ENCODE measurements around the gene CYBRD1.
A peak's percentile ranks its signal among the peaks of the same experiment; 100 is the strongest.
"Not testable (repeated sequence)": the region's sequence is repeated elsewhere in the genome, so short reads cannot be mapped to it uniquely, and the experiment has no call there.

The CYBRD1 gene

GRCh38 chr2:171522052-171522787 lies at the start of gene CYBRD1:
CYBRD1 (plus strand) TSS chr2:171522474; CDS start chr2:171522546, 72 bp downstream.
- DNase-seq: peak; percentile 92

- DNase-seq: no peak
Observed at GRCh38 chr2:171475979-171476378, 46.3 kb upstream of the CYBRD1 start.

GRCh38 chr2:171478345-171478744 lies 43.9 kb upstream of the CYBRD1 start:
- no peak for DNase-seq

- no peak for DNase-seq
Observed at GRCh38 chr2:171479154-171479814, 43.0 kb upstream of the CYBRD1 start.

- no peak for DNase-seq
Observed at GRCh38 chr2:171480908-171481307, 41.4 kb upstream of the CYBRD1 start.

- DNase-seq: no peak
Observed at GRCh38 chr2:171482308-171482707, 40.0 kb upstream of the CYBRD1 start.

GRCh38 chr2:171482877-171483276 lies 39.4 kb upstream of the CYBRD1 start:
- DNase-seq: no peak

- DNase-seq: no peak
Observed at GRCh38 chr2:171483793-171484192, 38.5 kb upstream of the CYBRD1 start.

GRCh38 chr2:171485116-171485515 lies 37.2 kb upstream of the CYBRD1 start:
- DNase-seq: no peak

GRCh38 chr2:171487201-171487600 lies 35.1 kb upstream of the CYBRD1 start:
- DNase-seq: no peak

- DNase-seq: no peak
Observed at GRCh38 chr2:171487803-171488259, 34.4 kb upstream of the CYBRD1 start.

GRCh38 chr2:171490577-171490976 lies 31.7 kb upstream of the CYBRD1 start:
- no peak for DNase-seq

GRCh38 chr2:171491292-171491691 lies 31.0 kb upstream of the CYBRD1 start:
- DNase-seq: no peak

- no peak for DNase-seq
Observed at GRCh38 chr2:171492664-171493063, 29.6 kb upstream of the CYBRD1 start.

GRCh38 chr2:171497664-171498063 lies 24.6 kb upstream of the CYBRD1 start:
- not testable (repeated sequence) for DNase-seq

- DNase-seq: no peak
Observed at GRCh38 chr2:171505374-171505773, 16.9 kb upstream of the CYBRD1 start.

GRCh38 chr2:171509945-171510731 lies 12.1 kb upstream of the CYBRD1 start:
- no peak for DNase-seq

GRCh38 chr2:171512014-171512413 lies 10.3 kb upstream of the CYBRD1 start:
- no peak for DNase-seq

- no peak for DNase-seq
Observed at GRCh38 chr2:171512683-171513195, 9.5 kb upstream of the CYBRD1 start.

GRCh38 chr2:171513719-171514160 lies 8.5 kb upstream of the CYBRD1 start:
- DNase-seq: no peak

- no peak for DNase-seq
Observed at GRCh38 chr2:171514908-171515582, 7.2 kb upstream of the CYBRD1 start.

GRCh38 chr2:171515672-171516298 lies 6.5 kb upstream of the CYBRD1 start:
- DNase-seq: no peak
